ENCODE data around the gene FUOM. TPM values are rescaled to one million over a fixed set of nuclear protein-coding genes. Genes with fewer than 3 reads are reported as not detected.

FUOM gene
- total and polyA plus RNA-seq, 7 donors = 3.0 to 9.1 (median 5.4) TPM

- ATAC-seq (peak in 2 of 4 donors; percentile 21 to 31), DNase-seq (peak; percentile 59 to 80)
- Histone ChIP-seq H3K4me1 (peaks cover 26% of the 10 kb centered on the region), H3K36me3 (ENCODE audit: insufficient read depth in 1 of 2, low read depth in 1 of 2) (peaks cover 0 to 32% of the 10 kb centered on the region in 2 donors), H3K27ac (peak overlapping the region; percentile 99), H3K4me3 (peak overlapping the region; percentile 97), H3K27me3 (ENCODE audit: insufficient read depth in 3 of 3, low read length in 2 of 3) (no peaks in the 10 kb centered on the region), H3K9me3 (no peaks in the 10 kb centered on the region)
- peak; percentile 52 for TF ChIP-seq CTCF (IDR thresholded peaks at IDR 0.05)
- WGBS, 3 donors = 6 to 8% (median 7%) methylated on average over 25 of the region's 25 CpGs
- intact Hi-C loops (cut with DNase I) = loop anchor here in 1 of 2 donors (2.0 kb wide), 1 partner anchor 47 kb away; no protein-coding TSS in a partner anchor
Observed at GRCh38 chr10:133307776-133308420, 49.9 kb downstream of the FUOM start.

GRCh38 chr10:133306941-133307379 lies 50.9 kb downstream of the FUOM start:
- no peaks in the 10 kb centered on the region for H3K9me3 ChIP-seq
- peaks cover 0 to 29% of the 10 kb centered on the region in 2 donors for H3K36me3 ChIP-seq (ENCODE audit: insufficient read depth in 1 of 2, low read depth in 1 of 2)
- ATAC-seq (no peak), DNase-seq (no peak)
- peak overlapping the region; percentile 99 for H3K27ac ChIP-seq
- H3K4me3 ChIP-seq = peak overlapping the region; percentile 97
- intact Hi-C loops (cut with DNase I) = no loop called here
- WGBS, 3 donors = 78 to 85% (median 79%) methylated on average over 17 of the region's 17 CpGs
- H3K4me1 ChIP-seq = peaks cover 26% of the 10 kb centered on the region
- no peak for TF ChIP-seq CTCF (IDR thresholded peaks at IDR 0.05)
- no peaks in the 10 kb centered on the region for H3K27me3 ChIP-seq (ENCODE audit: insufficient read depth in 3 of 3, low read length in 2 of 3)

- DNase-seq = no peak
- intact Hi-C loops (cut with DNase I) = no loop called here
- TF ChIP-seq CTCF (IDR thresholded peaks at IDR 0.05) = no peak
Observed at GRCh38 chr10:133306097-133306476, 51.7 kb downstream of the FUOM start.

More at GRCh38 chr10:133306097-133306476, 51.7 kb downstream of the FUOM start:
- Histone ChIP-seq H3K4me1 (peaks cover 26% of the 10 kb centered on the region), H3K36me3 (ENCODE audit: insufficient read depth in 1 of 2, low read depth in 1 of 2) (peaks cover 0 to 26% of the 10 kb centered on the region in 2 donors), H3K9me3 (no peaks in the 10 kb centered on the region), H3K27ac (no peak overlapping the region), H3K4me3 (no peak overlapping the region), H3K27me3 (ENCODE audit: insufficient read depth in 3 of 3, low read length in 2 of 3) (no peaks in the 10 kb centered on the region)
- ATAC-seq = no peak
- 84 to 93% (median 92%) methylated on average over 5 of the region's 5 CpGs for WGBS, 3 donors

Other genes starting within 250 kb of the FUOM start
- under 1 TPM in 1 of 4 donors, not detected in 3; 0.10 TPM for gene KNDC1, start 197.8 kb downstream of the FUOM start, total RNA-seq
- under 1 TPM in 2 of 3 donors, not detected in 1; under 0.01 to 0.01 TPM for gene KNDC1, start 197.8 kb downstream of the FUOM start, polyA plus RNA-seq
- gene UTF1, start 127.8 kb downstream of the FUOM start, total RNA-seq = not detected
- gene UTF1, start 127.8 kb downstream of the FUOM start, polyA plus RNA-seq = not detected
- under 1 TPM; 0.21 to 0.32 (median 0.27) TPM for gene VENTX, start 120.2 kb downstream of the FUOM start, total RNA-seq
- under 1 TPM; 0.03 to 0.34 (median 0.13) TPM for gene VENTX, start 120.2 kb downstream of the FUOM start, polyA plus RNA-seq
- gene ADAM8, start 81.2 kb downstream of the FUOM start, total RNA-seq = 1 to 10 TPM; 2.2 to 2.8 (median 2.5) TPM
- gene ADAM8, start 81.2 kb downstream of the FUOM start, polyA plus RNA-seq = under 1 TPM; 0.21 to 0.94 (median 0.29) TPM
- gene TUBGCP2, start 49.1 kb downstream of the FUOM start, total RNA-seq = 10 to 100 TPM; 31.0 to 53.2 (median 41.1) TPM
- 10 to 100 TPM; 20.3 to 33.8 (median 25.1) TPM for gene TUBGCP2, start 49.1 kb downstream of the FUOM start, polyA plus RNA-seq
- gene ZNF511, start 49.1 kb downstream of the FUOM start, total RNA-seq = 10 to 100 TPM; 47.6 to 64.2 (median 54.0) TPM
- gene ZNF511, start 49.1 kb downstream of the FUOM start, polyA plus RNA-seq = 10 to 100 TPM; 43.2 to 51.3 (median 44.7) TPM
- not detected for gene CALY, start 21.1 kb downstream of the FUOM start, total RNA-seq
- gene CALY, start 21.1 kb downstream of the FUOM start, polyA plus RNA-seq = under 1 TPM in 1 of 3 donors, not detected in 2; 0.05 TPM
- gene PRAP1, start 10.6 kb downstream of the FUOM start, total RNA-seq = not detected
- gene PRAP1, start 10.6 kb downstream of the FUOM start, polyA plus RNA-seq = under 1 TPM in 2 of 3 donors, not detected in 1; 0.14 to 0.64 TPM
- 100 to 1,000 TPM in 3 of 4 donors, 10 to 100 TPM in 1; 83.2 to 151 (median 120) TPM for gene ECHS1, start 15.3 kb upstream of the FUOM start, total RNA-seq
- gene ECHS1, start 15.3 kb upstream of the FUOM start, polyA plus RNA-seq = 100 to 1,000 TPM; 107 to 131 (median 123) TPM
- 1 to 10 TPM; 3.1 to 5.2 (median 3.4) TPM for gene PAOX, start 21.2 kb upstream of the FUOM start, total RNA-seq
- gene PAOX, start 21.2 kb upstream of the FUOM start, polyA plus RNA-seq = 1 to 10 TPM; 2.4 to 4.1 (median 3.6) TPM
- gene MTG1, start 36.1 kb upstream of the FUOM start, total RNA-seq = 10 to 100 TPM; 22.7 to 37.7 (median 26.5) TPM
- gene MTG1, start 36.1 kb upstream of the FUOM start, polyA plus RNA-seq = 10 to 100 TPM; 31.5 to 67.1 (median 32.2) TPM
- not detected for gene SPRN, start 66.6 kb upstream of the FUOM start, total RNA-seq
- gene SPRN, start 66.6 kb upstream of the FUOM start, polyA plus RNA-seq = under 1 TPM; 0.08 to 0.22 (median 0.12) TPM
- 1 to 10 TPM in 2 of 4 donors, under 1 TPM in 2; 0.37 to 1.8 (median 0.94) TPM for gene SCART1, start 95.9 kb upstream of the FUOM start, total RNA-seq
- 1 to 10 TPM in 1 of 3 donors, under 1 TPM in 2; 0.08 to 1.1 (median 0.14) TPM for gene SCART1, start 95.9 kb upstream of the FUOM start, polyA plus RNA-seq
- gene CYP2E1, start 169.3 kb upstream of the FUOM start, total RNA-seq = 1 to 10 TPM in 3 of 4 donors, under 1 TPM in 1; 0.57 to 3.0 (median 1.8) TPM
- gene CYP2E1, start 169.3 kb upstream of the FUOM start, polyA plus RNA-seq = 1 to 10 TPM in 1 of 3 donors, under 1 TPM in 2; 0.25 to 1.3 (median 0.41) TPM
- gene SYCE1, start 207.6 kb upstream of the FUOM start, total RNA-seq = under 1 TPM in 2 of 4 donors, not detected in 2; 0.38 to 0.47 TPM
- under 1 TPM; 0.08 to 0.68 (median 0.30) TPM for gene SYCE1, start 207.6 kb upstream of the FUOM start, polyA plus RNA-seq